Heart left ventricle (tissue), 16 donors: ENCODE data around the gene OLFM3. TPM values are rescaled to one million over a fixed set of nuclear protein-coding genes. Genes with fewer than 3 reads are reported as not detected.

Experiments used
- ATAC-seq, 4 donors: fragments of 200-7000 bp; cut with Tn5 transposase; one replicate each; pipeline ENCODE4 v1.9.1; 2020 to 2022; ENCODE audit warnings: moderate library complexity in 4 of 4, mild to moderate bottlenecking in 3 of 4, moderate number of reproducible peaks in 1 of 4
- DNase-seq, 5 donors: peaks; one replicate each; pipeline ENCODE4 v3.0.0-alpha.2; 2020
- H3K27ac ChIP-seq, 12 donors: fragments of 200-600 bp; sonication (generic) in 4 of 12; one replicate each; pipeline versions ENCODE4 v1.5.0 to v1.8.0; 2016 to 2022; ENCODE audit warnings: mild to moderate bottlenecking in 2 of 12
- H3K27me3 ChIP-seq, 9 donors: fragments of 200-600 bp; sonication (generic) in 2 of 9; one replicate each; pipeline versions ENCODE4 v1.5.1 to v1.8.0; 2016 to 2022; ENCODE audit warnings: mild to moderate bottlenecking in 3 of 9
- H3K36me3 ChIP-seq, 9 donors: fragments of 200-600 bp; sonication (generic) in 2 of 9; one replicate each; pipeline versions ENCODE4 v1.5.0 to v1.8.0; 2018 to 2022; ENCODE audit warnings: mild to moderate bottlenecking in 2 of 9
- H3K4me1 ChIP-seq, 12 donors: fragments of 200-600 bp; sonication (generic) in 4 of 12; one replicate each; pipeline versions ENCODE4 v1.5.0 to v1.8.0; 2016 to 2022; ENCODE audit warnings: mild to moderate bottlenecking in 3 of 12
- H3K4me3 ChIP-seq, 12 donors: fragments of 200-600 bp; sonication (generic) in 4 of 12; one replicate each; pipeline versions ENCODE4 v1.5.0 to v1.8.0; 2017 to 2022; ENCODE audit warnings: mild to moderate bottlenecking in 9 of 12, moderate library complexity in 4 of 12
- H3K9me3 ChIP-seq, 12 donors: fragments of 200-600 bp; sonication (generic) in 4 of 12; one replicate each; pipeline versions ENCODE4 v1.5.0 to v1.8.0; 2016 to 2022; ENCODE audit warnings: mild to moderate bottlenecking in 1 of 12
- CTCF ChIP-seq, 12 donors: fragments of 200-600 bp; sonication (generic) in 4 of 12; IDR thresholded peaks; one replicate each; pipeline versions ENCODE4 v1.5.0 to v1.8.0; 2018 to 2022; ENCODE audit warnings: antibody characterized with exemption in 12 of 12, mild to moderate bottlenecking in 5 of 12
- POLR2A ChIP-seq, 2 donors: fragments of 450-650 bp; IDR thresholded peaks; one replicate each; pipeline ENCODE4 v1.6.1; 2017; ENCODE audit warnings: antibody characterized with exemption in 2 of 2, mild to moderate bottlenecking in 2 of 2, moderate library complexity in 2 of 2
- WGBS, 4 donors: extraction: QIAGEN DNeasy Blood & Tissue Kit in 2 of 4; methylation state at CpG; one replicate each; pipeline versions ENCODE4 v1.1.5 to v1.1.7; 2013 to 2018; 5-methylcytosine and 5-hydroxymethylcytosine counted together
- intact Hi-C, 10 donors: fragments of 100-400 bp; cut with DNase I; formaldehyde crosslinking; loops; one replicate each; pipeline versions ENCODE4 v1.11.1 to v1.14.2; 2022
- polyA plus RNA-seq, 2 donors: library from polyadenylated mRNA; stranded (reverse); fragments of 200-250 nt; gene quantifications; one replicate each; pipeline ENCODE4 v1.2.3, GENCODE V29; 2013
- total RNA-seq, 9 donors: library from RNA; depleted of rRNA in 2 of 9; stranded (reverse); fragments of >200 nt in 2 of 9; fragmentation: NEBNext Ultra II Directional in 3 of 9; extraction: Animal tissue kit (Norgen Biotek cat#: 25700) in 3 of 9; gene quantifications; one replicate each; pipeline versions ENCODE4 v1.1.0 to v1.2.4, GENCODE V29; 2016 to 2023
- donor health status: ischemic (EF 13 %, LVEDD 7.1; RV severe dilation, severe dysfunction).
- donor health status: healthy with polysubstance abuse.
- donor health status: DM: no; HTN: yes; CAD: no.
- donor health status: DM: no; HTN: no; CAD: no.
- donor health status: ischemic (EF 25% LVEDD 6.9; RV normal size, moderate dysfunction).
- donor health status: ischemic (EF 25% LVEDD 5.7; RV mildly dilated, moderate dysfunction).
- donor health status: healthy.
- donor health status: DM: yes; HTN: yes; CAD: no.
- donor health status: ischemic (EF 35%, LVEDD 5.7; RV mildly dilated, moderate dysfunction).
- donor health status: nonischemic (EF 11% LVEDD 7.7; RV severe dilation, severe dysfunction).
- donor health status: DM: yes; HTN: yes; CAD: no.
- donor health status: PGD.
- donor health status: ischemic (EF 29% LVEDD 5.4; RV normal size, mild dysfunction).
- donor health status: nonischemic (EF 23%, LVEDD 6.1; RV moderate dilation, normal function).

The OLFM3 gene
- total and polyA plus RNA-seq, 11 donors, result not detected

- 83 to 85% (median 84%) methylated on average over 5 of the region's 5 CpGs for WGBS, 4 donors
- DNase-seq (no peak), ATAC-seq (no peak)
- H3K4me3 ChIP-seq, result no peak overlapping the region
- TF ChIP-seq CTCF (IDR thresholded peaks at IDR 0.05), result no peak
- TF ChIP-seq POLR2A (IDR thresholded peaks at IDR 0.05), result no peak
- H3K27ac ChIP-seq, result no peak overlapping the region
- peaks cover 0 to 3% (median 0%) of the 10 kb centered on the region in 12 donors for H3K9me3 ChIP-seq
- intact Hi-C loops, result no loop called here
- H3K36me3 ChIP-seq, result no peaks in the 10 kb centered on the region
- no peaks in the 10 kb centered on the region for H3K27me3 ChIP-seq
- no peaks in the 10 kb centered on the region for H3K4me1 ChIP-seq
These were observed 199.0 kb downstream of the OLFM3 start for GRCh38 chr1:101797722-101798121.

DNA sequence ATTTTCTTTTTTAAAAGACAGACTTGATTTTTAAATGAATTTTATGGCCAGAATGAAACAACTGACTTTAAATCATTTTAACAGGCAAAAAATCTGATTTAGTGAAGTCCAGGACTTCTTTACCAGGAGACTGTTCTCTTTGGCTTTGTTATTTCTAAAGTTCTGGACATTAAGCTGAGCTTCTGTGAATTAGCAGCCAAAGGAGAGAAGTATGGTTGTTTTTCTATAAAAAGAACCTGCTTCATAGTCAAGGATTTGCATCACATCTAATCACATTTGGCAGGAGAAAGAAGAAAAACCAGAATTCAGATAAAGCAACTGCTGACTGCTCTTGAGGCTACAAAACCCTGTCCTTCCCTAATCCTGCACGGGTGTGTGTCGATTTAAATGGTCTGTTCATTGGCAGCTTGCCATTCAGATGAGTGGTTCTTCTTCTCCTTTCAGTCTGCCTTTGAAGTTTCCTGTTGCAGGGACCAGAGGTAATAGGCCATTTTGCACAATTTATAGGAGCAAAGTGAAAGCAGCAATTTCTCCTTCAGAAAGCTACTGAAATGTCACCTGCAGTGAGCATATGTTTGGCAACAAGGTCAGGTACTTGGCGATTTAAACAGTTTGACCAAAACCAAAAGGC lies 215.4 kb downstream of the OLFM3 start:
- no peak overlapping the region for H3K4me3 ChIP-seq
- intact Hi-C loops, result no loop called here
- H3K27ac ChIP-seq, result no peak overlapping the region
- no peaks in the 10 kb centered on the region for H3K9me3 ChIP-seq
- WGBS, 4 donors, result 27 to 33% (median 30%) methylated on average over 3 of the region's 3 CpGs
- DNase-seq (no peak), ATAC-seq (no peak)
- no peaks in the 10 kb centered on the region for H3K27me3 ChIP-seq
- no peak for TF ChIP-seq CTCF (IDR thresholded peaks at IDR 0.05)
- TF ChIP-seq POLR2A (IDR thresholded peaks at IDR 0.05), result no peak
- no peaks in the 10 kb centered on the region for H3K36me3 ChIP-seq
- H3K4me1 ChIP-seq, result no peaks in the 10 kb centered on the region

DNA sequence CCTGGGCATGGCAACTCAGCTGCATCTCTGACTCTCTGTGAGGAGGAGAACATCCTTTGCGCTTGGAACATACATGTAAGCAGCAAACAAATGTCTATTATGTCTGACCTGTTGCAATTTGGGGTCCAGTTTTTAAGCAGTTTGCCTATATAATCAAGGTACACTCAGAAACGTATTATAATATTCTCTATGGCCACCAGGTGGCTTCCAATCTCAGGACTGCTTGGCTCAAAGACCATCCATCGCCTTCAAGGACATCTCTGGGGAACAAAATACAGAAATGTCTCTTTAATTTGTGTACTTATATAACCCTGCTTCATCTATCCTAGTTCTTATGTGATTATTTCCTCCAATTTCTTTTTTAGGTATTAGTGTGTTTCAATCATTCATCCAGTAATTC lies 227.2 kb downstream of the OLFM3 start:
- intact Hi-C loops, result no loop called here
- no peak for DNase-seq
- H3K9me3 ChIP-seq, result no peaks in the 10 kb centered on the region
- H3K4me3 ChIP-seq, result no peak overlapping the region
- 50 to 62% (median 57%) methylated on average over 3 of the region's 3 CpGs for WGBS, 4 donors
- H3K27ac ChIP-seq, result no peak overlapping the region
- H3K4me1 ChIP-seq, result no peaks in the 10 kb centered on the region
- ATAC-seq, result no peak
- no peaks in the 10 kb centered on the region for H3K36me3 ChIP-seq
- TF ChIP-seq CTCF (IDR thresholded peaks at IDR 0.05) (peak in 1 of 12 donors; percentile 21), POLR2A (IDR thresholded peaks at IDR 0.05) (no peak)
- no peaks in the 10 kb centered on the region for H3K27me3 ChIP-seq

DNA sequence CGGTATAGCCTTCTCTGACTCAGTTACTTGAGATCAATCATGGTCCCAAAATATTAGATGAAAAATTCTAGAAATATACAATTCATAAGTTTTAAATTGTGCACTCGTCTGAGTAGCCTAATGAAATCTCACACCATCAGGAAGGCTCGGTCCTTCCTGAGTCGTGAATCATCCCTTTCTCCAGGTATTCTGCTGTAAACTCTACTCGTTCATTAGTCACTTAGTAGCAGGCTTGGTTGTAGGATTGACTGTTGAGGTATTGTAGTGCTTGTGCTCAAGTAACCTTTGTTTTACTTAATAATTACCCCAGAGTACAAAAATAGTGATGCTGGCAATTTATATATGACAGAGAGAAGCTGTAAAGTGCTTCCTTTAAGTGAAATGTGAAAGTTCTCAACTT lies 238.7 kb downstream of the OLFM3 start:
- no peaks in the 10 kb centered on the region for H3K9me3 ChIP-seq
- H3K36me3 ChIP-seq, result no peaks in the 10 kb centered on the region
- WGBS, 4 donors, result 64 to 87% (median 81%) methylated on average over 5 of the region's 5 CpGs
- no peak for ATAC-seq
- no peaks in the 10 kb centered on the region for H3K27me3 ChIP-seq
- TF ChIP-seq POLR2A (IDR thresholded peaks at IDR 0.05) (no peak), CTCF (IDR thresholded peaks at IDR 0.05) (no peak)
- H3K4me3 ChIP-seq, result no peak overlapping the region
- H3K27ac ChIP-seq, result no peak overlapping the region
- intact Hi-C loops, result no loop called here
- DNase-seq, result no peak
- no peaks in the 10 kb centered on the region for H3K4me1 ChIP-seq
